ENCODE results near the gene DSCAM. TPM values are rescaled to one million over a fixed set of nuclear protein-coding genes. Genes with fewer than 3 reads are reported as not detected.

DSCAM gene
- total RNA-seq, 2 experiments from 2014 or later = not detected

GRCh38 chr21:40074710-40075109 lies 772.2 kb downstream of the DSCAM start:
- no peak overlapping the region for H3K4me3 ChIP-seq (ENCODE audit: low read length)

DNA sequence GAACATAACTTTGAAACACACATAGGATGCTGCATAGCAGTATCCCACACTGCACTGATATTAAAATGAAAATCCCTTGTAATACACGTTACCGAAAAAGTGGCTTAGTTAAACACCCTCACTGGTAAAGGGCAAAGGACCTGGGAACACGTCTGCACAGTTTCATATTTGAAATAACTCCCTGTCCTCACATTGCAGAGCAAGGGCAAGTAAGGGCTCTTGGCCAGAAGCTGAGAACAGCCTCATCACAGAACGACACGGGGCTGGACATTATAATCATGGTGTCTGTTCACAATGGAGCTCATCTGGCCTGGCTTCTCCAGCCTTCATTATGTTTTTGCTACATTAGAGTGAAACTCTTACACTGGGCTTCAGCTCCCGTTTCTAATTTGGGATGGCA lies 772.8 kb downstream of the DSCAM start:
- intact Hi-C loops (cut with DNase I, micrococcal nuclease) = no loop called here
- H3K27me3 ChIP-seq (ENCODE audit: control insufficient read depth in 1 of 2, insufficient read depth in 2 of 2, low read length in 2 of 2) = no peaks in the 10 kb centered on the region
- peaks cover 0 to 18% of the 10 kb centered on the region in 2 experiments for H3K9me3 ChIP-seq (ENCODE audit: control insufficient read depth in 1 of 2, insufficient read depth in 1 of 2, low read length in 2 of 2)
- ATAC-seq (ENCODE audit: poor library complexity) (no peak), DNase-seq (no peak)
- H3K4me1 ChIP-seq (ENCODE audit: insufficient read depth, low read length) = no peaks in the 10 kb centered on the region
- Mint-ChIP-seq H3K9me3 (no peaks in the 10 kb centered on the region), H3K27me3 (no peaks in the 10 kb centered on the region), H3K36me3 (ENCODE audit: low read depth) (no peaks in the 10 kb centered on the region), H3K4me3 (no peak overlapping the region), H3K4me1 (ENCODE audit: low read depth) (no peaks in the 10 kb centered on the region), H3K27ac (no peak overlapping the region)
- TF ChIP-seq CTCF (IDR thresholded peaks at IDR 0.05) = no peak
- CTCF ChIA-PET = no interaction called here
- no peak overlapping the region for H3K4me3 ChIP-seq (ENCODE audit: low read length)
- no peaks in the 10 kb centered on the region for H3K36me3 ChIP-seq (ENCODE audit: insufficient read depth, low read length)
- POLR2A ChIA-PET = no interaction called here
- no peak overlapping the region for H3K27ac ChIP-seq (ENCODE audit: low read depth in 1 of 2, low read length in 2 of 2)

More at GRCh38 chr21:40074710-40075109, 772.2 kb downstream of the DSCAM start:
- no peak overlapping the region for H3K27ac ChIP-seq (ENCODE audit: low read depth in 1 of 2, low read length in 2 of 2)
- no peaks in the 10 kb centered on the region for H3K4me1 ChIP-seq (ENCODE audit: insufficient read depth, low read length)
- H3K4me1 Mint-ChIP-seq (ENCODE audit: low read depth) = no peaks in the 10 kb centered on the region
- no peak overlapping the region for H3K4me3 Mint-ChIP-seq
- H3K27me3 ChIP-seq (ENCODE audit: control insufficient read depth in 1 of 2, insufficient read depth in 2 of 2, low read length in 2 of 2) = no peaks in the 10 kb centered on the region
- ATAC-seq (ENCODE audit: poor library complexity) (no peak), DNase-seq (no peak)
- no peak overlapping the region for H3K27ac Mint-ChIP-seq
- peaks cover 0 to 19% of the 10 kb centered on the region in 2 experiments for H3K9me3 ChIP-seq (ENCODE audit: control insufficient read depth in 1 of 2, insufficient read depth in 1 of 2, low read length in 2 of 2)
- no peaks in the 10 kb centered on the region for H3K27me3 Mint-ChIP-seq
- no peaks in the 10 kb centered on the region for H3K36me3 Mint-ChIP-seq (ENCODE audit: low read depth)
- ChIA-PET CTCF (no interaction called here), POLR2A (no interaction called here)
- no peaks in the 10 kb centered on the region for H3K9me3 Mint-ChIP-seq
- intact Hi-C loops (cut with DNase I, micrococcal nuclease) = no loop called here
- H3K36me3 ChIP-seq (ENCODE audit: insufficient read depth, low read length) = no peaks in the 10 kb centered on the region
- TF ChIP-seq CTCF (IDR thresholded peaks at IDR 0.05) = no peak

DNA sequence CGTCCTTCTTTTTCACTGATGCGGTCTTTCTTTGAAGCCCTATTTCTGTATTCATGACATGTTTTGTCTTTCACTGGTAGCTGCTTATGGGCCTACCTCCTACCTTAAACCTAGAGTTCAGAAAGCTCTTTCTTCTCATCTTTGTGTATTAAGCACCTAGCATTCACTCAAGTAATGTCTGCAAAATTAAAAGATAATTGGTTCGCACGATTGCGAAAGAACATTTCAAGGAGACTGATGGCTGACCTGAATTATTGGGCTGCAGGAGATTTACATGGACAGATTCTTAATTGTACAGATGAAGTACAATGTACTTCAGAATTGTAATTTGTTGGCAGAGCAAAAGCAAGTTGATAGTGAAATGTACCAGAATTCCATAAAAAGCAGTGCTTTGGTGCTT lies 773.3 kb downstream of the DSCAM start:
- ChIA-PET POLR2A (no interaction called here), CTCF (no interaction called here)
- H3K27ac Mint-ChIP-seq = no peak overlapping the region
- no peak for TF ChIP-seq CTCF (IDR thresholded peaks at IDR 0.05)
- no peaks in the 10 kb centered on the region for H3K36me3 Mint-ChIP-seq (ENCODE audit: low read depth)
- Histone ChIP-seq H3K9me3 (ENCODE audit: control insufficient read depth in 1 of 2, insufficient read depth in 1 of 2, low read length in 2 of 2) (peaks cover 0 to 16% of the 10 kb centered on the region in 2 experiments), H3K4me3 (ENCODE audit: low read length) (no peak overlapping the region), H3K27ac (ENCODE audit: low read depth in 1 of 2, low read length in 2 of 2) (no peak overlapping the region), H3K36me3 (ENCODE audit: insufficient read depth, low read length) (no peaks in the 10 kb centered on the region), H3K27me3 (ENCODE audit: control insufficient read depth in 1 of 2, insufficient read depth in 2 of 2, low read length in 2 of 2) (no peaks in the 10 kb centered on the region), H3K4me1 (ENCODE audit: insufficient read depth, low read length) (no peaks in the 10 kb centered on the region)
- intact Hi-C loops (cut with DNase I, micrococcal nuclease) = no loop called here
- no peaks in the 10 kb centered on the region for H3K4me1 Mint-ChIP-seq (ENCODE audit: low read depth)
- H3K4me3 Mint-ChIP-seq = no peak overlapping the region
- ATAC-seq (ENCODE audit: poor library complexity) (no peak), DNase-seq (no peak)
- no peaks in the 10 kb centered on the region for H3K9me3 Mint-ChIP-seq
- no peaks in the 10 kb centered on the region for H3K27me3 Mint-ChIP-seq
